GM19351 (cell line): ENCODE data around the gene RAG2.
"Not testable (repeated sequence)": the region's sequence is repeated elsewhere in the genome, so short reads cannot be mapped to it uniquely, and the experiment has no call there.

ENCODE experiments used
- ATAC-seq: cut with Tn5 transposase; IDR thresholded peaks from one replicate; pipeline ENCODE4 v1.9.1; 2021; ENCODE audit warnings: mild to moderate bottlenecking, moderate library complexity; ENCODE audit not compliant: unreplicated experiment

The RAG2 gene

GRCh38 chr11:36557390-36557789 lies 40.6 kb downstream of the RAG2 start:
- not testable (repeated sequence) for ATAC-seq

- ATAC-seq: no peak
Measured at GRCh38 chr11:36550385-36551115, 47.5 kb downstream of the RAG2 start.
